ENCODE data around the gene APC2.
A peak's percentile ranks its signal among the peaks of the same experiment; 100 is the strongest.
"Not testable (repeated sequence)": the region's sequence is repeated elsewhere in the genome, so short reads cannot be mapped to it uniquely, and the experiment has no call there.

Gene APC2

DNA sequence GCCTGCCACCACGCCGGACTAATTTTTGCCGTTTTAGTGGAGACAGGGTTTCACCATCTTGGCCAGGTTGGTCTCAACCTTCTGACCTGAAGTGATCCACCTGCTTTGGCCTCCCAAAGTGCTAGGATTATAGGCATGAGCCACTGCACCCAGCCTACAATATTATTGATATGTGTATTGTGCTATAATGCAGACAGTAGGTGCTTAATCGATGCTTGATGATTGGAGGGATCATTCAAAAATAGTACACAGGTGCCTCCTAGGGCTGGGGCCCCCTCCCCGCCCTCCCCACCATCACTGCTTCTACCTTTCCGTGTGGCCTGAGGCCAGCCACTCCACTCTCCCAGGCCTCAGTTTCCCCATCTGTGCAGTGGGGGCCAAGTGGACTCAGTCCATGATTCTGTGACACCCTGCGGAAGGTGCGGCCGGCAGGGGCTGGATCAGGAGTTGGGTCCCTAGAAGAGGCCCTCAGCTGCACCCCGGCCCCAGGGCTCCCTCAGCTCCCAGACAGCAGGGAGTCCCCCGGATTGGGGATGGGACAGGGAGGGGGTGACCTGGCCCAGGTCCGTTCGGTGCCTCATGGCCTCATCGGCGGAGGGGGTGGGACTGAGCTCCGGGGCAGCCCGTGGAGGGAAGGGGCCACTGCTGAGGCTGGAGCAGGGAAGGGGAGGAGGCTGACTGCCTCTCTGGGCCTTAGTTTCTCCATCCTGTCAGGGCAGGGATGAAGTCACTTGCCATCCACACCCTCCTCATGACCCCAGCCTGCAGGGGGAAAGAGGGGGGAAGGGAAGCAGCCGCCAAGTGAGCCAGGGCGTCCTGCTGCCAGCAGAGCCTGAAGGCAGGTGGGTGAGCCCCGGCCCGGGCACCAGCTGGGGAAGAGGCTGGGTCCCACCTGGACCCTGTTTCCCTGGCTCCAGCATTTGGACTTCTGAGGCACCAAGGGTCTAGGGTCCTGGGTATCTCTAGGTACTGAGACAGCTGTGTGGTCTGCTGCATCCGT, 61.7 kb downstream of the APC2 start:
- no peak for DNase-seq (ENCODE audit: low spot score)

DNA sequence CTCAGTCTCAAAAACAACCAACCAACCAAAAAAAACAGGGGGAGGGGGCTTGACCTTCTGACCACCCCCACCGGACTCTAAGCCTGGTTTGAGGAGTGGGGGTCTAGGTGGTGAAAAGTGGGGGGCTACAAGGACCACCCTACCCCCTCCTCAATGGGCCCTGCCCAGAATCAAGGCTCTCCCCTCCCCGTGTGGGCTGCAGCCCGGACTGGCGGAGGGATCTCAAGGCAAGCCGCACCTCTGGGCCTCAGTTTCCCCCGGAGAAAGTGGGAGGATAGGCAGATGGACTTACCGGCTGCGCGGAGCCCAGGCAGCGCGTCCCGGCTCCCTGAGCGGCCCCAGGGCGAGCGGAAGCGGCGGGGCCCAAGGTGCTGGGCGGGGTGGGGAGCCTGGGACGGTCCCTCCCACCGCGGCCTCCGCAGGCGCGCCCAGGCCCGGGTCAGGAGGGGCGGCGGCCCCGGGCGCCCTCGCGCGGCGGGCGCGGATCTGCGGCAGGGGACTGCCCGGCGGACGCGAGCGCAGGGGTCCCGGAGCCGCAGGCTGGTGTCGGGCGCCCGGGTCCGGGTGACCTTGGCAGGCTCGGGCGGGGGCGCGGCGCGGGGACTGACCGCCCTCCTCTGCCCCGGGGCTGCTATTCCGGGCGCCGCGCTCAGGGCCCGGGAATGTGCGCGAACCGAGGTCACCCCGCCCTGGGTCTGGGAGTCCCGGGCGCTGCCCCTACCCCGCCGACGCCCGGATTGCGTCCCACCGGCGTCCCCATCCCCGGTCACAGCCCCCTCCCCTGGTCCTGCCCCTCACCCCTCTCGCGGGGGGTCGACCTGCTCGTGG, 63.0 kb downstream of the APC2 start, which contains the start of gene ADAMTSL5:
ADAMTSL5 (minus strand) TSS at position 349 of the 828 bp plus-strand sequence. CDS start 2,076 bp downstream, outside the sequence.
- DNase-seq (ENCODE audit: low spot score) = peak; percentile 85

DNA sequence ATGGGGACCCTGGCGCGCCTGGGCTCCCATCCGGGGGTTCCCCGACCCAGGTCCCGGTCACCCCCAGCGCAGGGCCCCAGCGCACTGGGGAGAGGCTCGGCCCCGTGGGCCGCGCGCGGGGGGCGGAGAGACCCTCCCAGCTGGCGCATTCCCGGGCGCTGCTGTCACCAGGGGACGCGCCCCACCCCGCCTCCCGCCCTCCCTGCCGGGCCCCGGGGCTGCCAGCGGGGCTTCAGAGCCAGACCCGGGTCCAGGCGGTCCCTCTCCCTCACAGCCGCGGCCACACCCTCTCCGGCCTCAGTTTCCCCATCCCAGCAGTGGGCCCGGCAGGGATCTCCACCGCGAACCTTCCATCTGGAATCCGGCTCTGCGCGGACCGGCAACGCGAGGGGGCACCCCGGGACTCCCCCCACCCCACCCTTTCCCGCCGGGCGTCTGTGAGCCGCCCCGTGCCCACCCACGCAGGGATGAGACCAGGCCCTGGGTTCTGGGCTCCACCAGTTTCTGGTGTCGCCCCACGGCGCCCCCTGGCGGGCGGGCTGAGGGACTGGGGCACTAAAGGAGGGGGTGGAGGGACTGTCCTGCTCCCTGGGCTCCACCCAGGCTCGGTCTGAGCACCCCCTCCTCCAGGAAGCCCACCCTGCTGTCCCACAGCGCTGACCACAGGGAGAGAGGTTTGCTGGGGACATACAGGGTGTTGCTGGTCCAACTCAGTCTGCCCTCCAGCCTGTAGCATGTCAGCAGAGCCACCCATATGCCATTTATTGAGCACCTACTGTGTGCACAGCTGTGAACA, 63.8 kb downstream of the APC2 start:
- DNase-seq (ENCODE audit: low spot score) = peak; percentile 46

DNA sequence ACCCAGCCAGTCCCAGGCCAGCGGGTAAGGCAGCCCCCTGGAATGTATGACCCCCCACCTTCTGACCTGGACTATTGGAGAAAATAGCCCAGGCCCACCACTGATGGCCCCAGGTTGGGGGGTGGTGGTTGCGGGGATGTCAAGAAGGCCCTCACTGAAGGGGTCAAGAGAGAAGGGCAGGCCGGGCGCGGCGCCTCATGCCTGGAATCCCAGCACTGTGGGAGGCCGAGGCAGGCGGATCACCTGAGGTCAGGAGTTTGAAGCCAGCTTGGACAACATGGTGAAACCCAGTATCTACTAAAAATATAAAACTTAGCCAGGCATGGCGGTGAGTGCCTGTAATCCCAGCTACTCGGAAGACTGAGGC, 64.4 kb downstream of the APC2 start:
- DNase-seq (ENCODE audit: low spot score) = no peak

DNA sequence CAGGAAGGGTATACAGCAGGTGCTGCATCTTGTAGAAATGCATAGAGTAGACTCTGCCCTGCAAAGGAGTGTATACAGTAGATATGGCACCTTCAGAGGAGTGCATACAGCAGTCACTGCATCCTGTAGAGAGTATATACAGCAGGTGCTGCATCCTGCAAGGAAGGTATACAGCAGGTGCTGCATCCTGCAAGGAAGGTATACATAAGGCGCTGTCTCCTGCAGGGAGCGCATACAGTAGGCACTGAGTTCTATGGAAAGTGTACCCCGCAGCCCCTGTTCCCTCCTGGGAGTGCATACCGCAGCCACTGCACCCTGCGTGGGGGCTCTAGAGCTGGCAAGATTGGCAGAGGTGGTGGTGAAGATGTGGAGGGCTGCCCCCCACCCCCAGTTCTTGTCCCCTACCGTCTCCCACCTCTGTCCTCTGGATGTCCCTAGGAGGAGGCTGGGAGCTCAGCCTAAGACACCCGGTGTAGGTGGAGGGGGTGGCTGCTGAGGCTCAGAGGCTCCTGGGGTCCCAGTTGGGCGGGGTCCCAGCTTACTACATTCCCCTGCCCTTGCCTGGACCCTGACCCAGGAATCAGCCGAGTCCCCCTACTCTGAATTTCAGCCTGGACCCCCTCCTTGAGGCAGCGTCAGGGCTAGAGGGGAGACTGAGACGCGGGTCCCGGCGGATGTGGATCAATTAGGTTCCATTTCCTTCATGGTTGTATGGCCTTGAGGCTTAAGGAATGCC, 65.2 kb downstream of the APC2 start:
- no peak for DNase-seq (ENCODE audit: low spot score)

DNA sequence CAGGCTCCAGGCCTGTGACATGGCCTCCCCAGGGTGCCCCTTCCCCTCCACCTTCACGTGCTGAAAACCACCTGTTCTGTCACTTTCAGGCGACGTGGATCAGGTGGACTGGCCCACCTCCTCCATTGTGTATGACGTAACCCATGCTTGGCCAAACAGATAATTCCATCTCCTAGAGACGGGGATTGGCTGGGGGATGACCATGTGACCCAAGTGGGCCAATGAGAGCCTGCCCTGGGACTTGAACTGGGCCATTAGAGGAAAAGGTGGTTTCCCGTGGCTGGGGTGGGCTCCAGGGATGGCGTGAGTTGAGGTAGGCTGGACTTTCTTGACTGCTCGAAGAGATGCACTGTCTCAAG, 66.5 kb downstream of the APC2 start:
- DNase-seq (ENCODE audit: low spot score) = no peak

DNA sequence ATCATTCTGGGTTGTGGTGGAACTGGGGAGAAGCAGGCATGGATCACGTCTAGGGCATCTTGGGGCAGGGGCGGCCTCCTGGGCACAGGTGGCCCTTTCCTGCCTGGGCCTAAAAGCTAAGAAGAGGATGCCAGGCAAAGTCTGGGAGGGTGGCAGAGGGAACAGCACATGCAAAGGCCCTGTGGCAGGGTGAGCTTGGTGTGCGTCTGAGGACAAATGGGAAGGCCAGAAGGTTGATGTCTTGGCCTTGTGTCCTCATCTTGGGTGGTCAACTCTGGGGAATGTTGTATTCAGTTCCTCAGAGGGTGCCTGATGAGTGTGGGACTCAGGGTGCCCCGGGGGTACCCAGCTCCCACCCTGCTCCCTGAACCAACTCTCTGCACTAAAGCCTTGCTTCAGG, 68.5 kb downstream of the APC2 start:
- no peak for DNase-seq (ENCODE audit: low spot score)

DNA sequence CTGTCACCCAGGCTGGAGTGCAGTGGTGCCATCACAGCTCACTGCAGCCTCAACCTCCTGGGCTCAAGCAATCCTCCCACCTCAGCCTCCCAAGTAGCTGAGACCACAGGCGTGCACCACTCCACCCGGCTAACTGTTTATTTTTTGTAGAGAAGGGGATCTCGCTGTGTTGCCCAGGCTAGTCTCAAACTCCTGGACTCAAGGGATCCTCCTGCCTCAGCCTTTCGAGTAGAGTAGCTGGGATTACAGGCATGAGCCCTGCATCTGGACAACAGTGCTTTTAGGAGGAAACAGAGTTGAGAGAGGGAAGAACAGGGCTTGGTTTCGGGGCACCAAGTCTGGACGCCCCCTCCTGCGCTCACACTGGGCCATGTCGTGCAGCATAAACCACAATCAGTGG, 69.9 kb downstream of the APC2 start:
- not testable (repeated sequence) for DNase-seq (ENCODE audit: low spot score)

DNA sequence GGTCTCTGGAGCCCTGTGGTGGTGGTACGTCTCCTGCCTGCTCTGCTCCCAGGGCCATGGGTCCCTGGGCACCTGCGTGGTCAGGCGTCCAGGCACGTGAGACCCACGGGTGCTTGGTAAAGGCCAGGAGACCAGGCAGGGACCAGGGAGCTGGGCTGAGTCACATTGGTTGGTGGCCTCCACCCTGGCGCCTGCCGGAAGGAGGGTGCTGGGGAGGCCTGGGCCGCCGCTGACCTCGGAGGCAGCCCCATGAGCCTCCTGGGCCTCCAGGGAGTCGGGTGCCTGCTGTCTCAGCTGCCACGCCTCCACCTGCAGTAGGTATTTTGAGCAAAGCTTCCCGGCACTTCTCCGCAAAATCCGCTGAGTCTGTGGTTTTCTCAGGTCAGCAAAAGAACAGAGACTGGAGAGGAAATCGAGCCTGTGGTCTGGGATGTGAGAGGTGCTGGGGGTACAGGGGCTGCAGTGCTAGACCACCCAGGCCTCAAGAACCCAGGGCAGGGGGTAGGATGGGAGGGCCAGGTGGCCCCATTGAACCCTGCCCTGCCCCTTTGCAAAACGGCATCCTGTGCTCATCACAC, 70.4 kb downstream of the APC2 start:
- no peak for DNase-seq (ENCODE audit: low spot score)

DNA sequence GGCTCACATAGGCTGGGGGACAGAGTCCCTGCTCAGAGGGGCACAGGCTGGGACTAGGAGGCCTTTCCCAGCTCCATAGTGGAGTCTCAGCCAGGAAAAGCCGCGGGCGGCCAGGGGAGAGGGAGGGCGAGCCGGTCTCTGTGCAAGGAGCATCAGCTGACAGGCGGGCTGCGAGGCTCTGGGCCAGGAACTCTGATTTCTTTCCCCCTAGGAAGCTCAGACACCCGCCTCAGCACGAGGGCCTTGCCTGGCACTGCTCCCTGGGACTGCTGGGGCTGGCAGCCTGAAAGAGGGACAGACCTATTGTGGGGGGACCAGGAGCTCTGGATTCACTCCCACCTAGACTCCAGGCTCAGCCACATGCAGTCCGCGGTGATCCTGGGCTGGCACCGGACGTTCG, 71.7 kb downstream of the APC2 start:
- no peak for DNase-seq (ENCODE audit: low spot score)

DNA sequence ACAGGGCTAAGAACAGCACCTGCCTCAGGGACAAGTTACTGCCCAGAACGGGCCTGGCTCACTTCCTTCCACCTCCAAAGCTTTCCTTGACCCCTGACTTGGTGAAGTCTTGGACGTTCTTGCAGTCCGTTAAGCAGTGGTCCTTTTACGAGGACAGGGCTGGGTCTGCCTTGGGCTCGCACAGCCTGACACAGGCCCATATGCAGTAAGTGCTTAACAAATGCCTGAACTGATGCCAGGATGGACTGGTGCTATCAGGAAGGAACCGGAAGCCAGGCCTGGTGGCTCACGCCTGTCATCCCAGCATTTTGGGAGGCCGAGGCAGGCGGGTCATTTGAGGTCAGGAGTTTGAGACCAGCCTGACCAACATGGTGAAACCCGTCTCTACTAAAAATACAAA, 72.1 kb downstream of the APC2 start:
- DNase-seq (ENCODE audit: low spot score) = no peak

DNA sequence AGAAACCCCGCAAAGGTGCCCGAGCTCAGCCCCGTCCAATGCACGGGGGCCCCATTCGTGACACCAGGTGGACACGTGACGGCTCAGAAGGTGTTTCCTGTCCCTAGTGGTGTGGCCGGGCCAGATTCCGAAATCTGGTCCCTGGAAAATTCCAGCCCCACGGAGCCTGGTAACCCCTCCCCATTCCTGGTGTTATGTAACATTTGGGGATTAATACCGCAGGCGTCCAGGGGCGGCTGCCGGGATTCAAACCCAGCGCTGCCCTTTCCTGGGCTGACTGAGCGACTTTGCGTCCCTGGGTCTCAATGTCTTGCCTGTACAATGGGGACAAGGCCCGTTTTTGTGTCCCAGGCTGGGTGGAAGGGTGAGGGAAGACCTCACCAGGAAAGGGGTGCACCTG, 72.9 kb downstream of the APC2 start:
- DNase-seq (ENCODE audit: low spot score) = no peak

All from LoVo (cell line).